ENCODE measurements around the gene QSOX1.

The QSOX1 gene

GRCh38 chr1:180217006-180217405, 62.3 kb downstream of the QSOX1 start:
- no peak for DNase-seq (ENCODE audit: low read depth)

- no peak for DNase-seq (ENCODE audit: low read depth)
Observed at GRCh38 chr1:180218806-180219765, 64.4 kb downstream of the QSOX1 start.

- no peak for DNase-seq (ENCODE audit: low read depth)
Observed at GRCh38 chr1:180219776-180220175, 65.1 kb downstream of the QSOX1 start.

GRCh38 chr1:180221462-180221861, 66.8 kb downstream of the QSOX1 start:
- DNase-seq (ENCODE audit: low read depth): no peak

- DNase-seq (ENCODE audit: low read depth): no peak
Observed at GRCh38 chr1:180224902-180225301, 70.2 kb downstream of the QSOX1 start.

GRCh38 chr1:180225403-180225802, 70.7 kb downstream of the QSOX1 start:
- no peak for DNase-seq (ENCODE audit: low read depth)

GRCh38 chr1:180227861-180228647, 73.4 kb downstream of the QSOX1 start:
- DNase-seq (ENCODE audit: low read depth): no peak

GRCh38 chr1:180228648-180229482, 74.2 kb downstream of the QSOX1 start:
- DNase-seq (ENCODE audit: low read depth): no peak

GRCh38 chr1:180229483-180230415, 75.1 kb downstream of the QSOX1 start, which contains the start of gene LHX4:
LHX4 (plus strand) TSS chr1:180230264; CDS start chr1:180230530, 266 bp downstream.
- DNase-seq (ENCODE audit: low read depth): no peak

- DNase-seq (ENCODE audit: low read depth): no peak
Observed at GRCh38 chr1:180230416-180230790, 75.7 kb downstream of the QSOX1 start.

GRCh38 chr1:180230791-180231505, 76.3 kb downstream of the QSOX1 start:
- no peak for DNase-seq (ENCODE audit: low read depth)

GRCh38 chr1:180231506-180231921, 76.8 kb downstream of the QSOX1 start:
- no peak for DNase-seq (ENCODE audit: low read depth)

GRCh38 chr1:180231936-180232335, 77.3 kb downstream of the QSOX1 start:
- DNase-seq (ENCODE audit: low read depth): no peak

- no peak for DNase-seq (ENCODE audit: low read depth)
Observed at GRCh38 chr1:180232521-180233043, 77.9 kb downstream of the QSOX1 start.

- no peak for DNase-seq (ENCODE audit: low read depth)
Observed at GRCh38 chr1:180233191-180234011, 78.7 kb downstream of the QSOX1 start.

GRCh38 chr1:180234369-180235076, 79.9 kb downstream of the QSOX1 start:
- DNase-seq (ENCODE audit: low read depth): no peak

GRCh38 chr1:180235077-180235501, 80.4 kb downstream of the QSOX1 start:
- no peak for DNase-seq (ENCODE audit: low read depth)

- no peak for DNase-seq (ENCODE audit: low read depth)
Observed at GRCh38 chr1:180235502-180236239, 81.0 kb downstream of the QSOX1 start.

Data from stimulated activated CD4-positive, alpha-beta T cell treated with anti-CD3 and anti-CD28 coated beads, Interleukin-2, amount 100 ng/mL, for 4 hours (primary cell).